NCI-H82 treated with DMSO at 0.1 percent for 48 hours (cell line): ENCODE data around the gene MRPL2.
"Not testable (repeated sequence)": the region's sequence is repeated elsewhere in the genome, so short reads cannot be mapped to it uniquely, and the experiment has no call there.

Experiments used
- DNase-seq: peaks from one replicate; lab custom pipeline; 2025; ENCODE audit not compliant: unreplicated experiment; lab: John Stamatoyannopoulos, UW

MRPL2 gene

GRCh38 chr6:43082806-43083655, 23.8 kb upstream of the MRPL2 start:
- no peak for DNase-seq

- DNase-seq = not testable (repeated sequence)
Measured at GRCh38 chr6:43081922-43082321, 22.7 kb upstream of the MRPL2 start.

- no peak for DNase-seq
Measured at GRCh38 chr6:43081043-43081442, 21.8 kb upstream of the MRPL2 start.

GRCh38 chr6:43078691-43079090, 19.5 kb upstream of the MRPL2 start:
- DNase-seq = no peak

- peak; percentile 1 for DNase-seq
Measured at GRCh38 chr6:43077981-43078511, 18.8 kb upstream of the MRPL2 start.

GRCh38 chr6:43077333-43077809, 18.1 kb upstream of the MRPL2 start:
- no peak for DNase-seq

- DNase-seq = no peak
Measured at GRCh38 chr6:43076464-43077332, 17.5 kb upstream of the MRPL2 start.

GRCh38 chr6:43075670-43076463, 16.6 kb upstream of the MRPL2 start, which contains the start of gene PTK7:
TSS of gene PTK7 (plus strand) at chr6:43076314. CDS start at chr6:43076489, 175 bp downstream.
- peak; percentile 81 for DNase-seq

- no peak for DNase-seq
Measured at GRCh38 chr6:43074847-43075669, 15.8 kb upstream of the MRPL2 start.

- DNase-seq = peak; percentile 46
Measured at GRCh38 chr6:43070028-43070632, 10.9 kb upstream of the MRPL2 start.

GRCh38 chr6:43062818-43063217, 3.6 kb upstream of the MRPL2 start:
- no peak for DNase-seq

- no peak for DNase-seq
Measured at GRCh38 chr6:43061861-43062260, 2.6 kb upstream of the MRPL2 start.

GRCh38 chr6:43060755-43061633, 1.8 kb upstream of the MRPL2 start:
- DNase-seq = no peak

GRCh38 chr6:43060034-43060754, 960 bp upstream of the MRPL2 start:
- DNase-seq = no peak

GRCh38 chr6:43058531-43058930, 703 bp downstream of the MRPL2 start:
- DNase-seq = no peak

- no peak for DNase-seq
Measured at GRCh38 chr6:43055966-43056365, 3.3 kb downstream of the MRPL2 start.

GRCh38 chr6:43054206-43054943, 4.9 kb downstream of the MRPL2 start:
- no peak for DNase-seq
